ENCODE results near the gene MYL2. TPM values are rescaled to one million over a fixed set of nuclear protein-coding genes. Genes with fewer than 3 reads are reported as not detected.

MYL2 gene
- total RNA-seq, 1 donor from 2014 or later: not detected

GRCh38 chr12:110906985-110907384, 13.4 kb downstream of the MYL2 start:
- Histone ChIP-seq H3K4me2 (ENCODE audit: low read length) (no peak overlapping the region), H3K9me3 (ENCODE audit: insufficient read depth, low read depth, low read length) (no peaks in the 10 kb centered on the region), H3K36me3 (ENCODE audit: insufficient read depth, low read length) (no peaks in the 10 kb centered on the region), H3K4me3 (ENCODE audit: insufficient read depth, low read depth, low read length) (no peak overlapping the region), H2AFZ (ENCODE audit: low read depth, low read length) (no peak overlapping the region), H3K27ac (ENCODE audit: low read depth, low read length) (peak overlapping the region; percentile 18), H3K79me2 (ENCODE audit: insufficient read depth, low read length) (no peaks in the 10 kb centered on the region), H3K4me1 (ENCODE audit: insufficient read depth, low read length) (peaks cover 4% of the 10 kb centered on the region), H3K27me3 (ENCODE audit: insufficient read depth, low read length) (no peaks in the 10 kb centered on the region), H3K9ac (ENCODE audit: low read length) (no peak overlapping the region), H4K20me1 (ENCODE audit: insufficient read depth, low read length) (no peaks in the 10 kb centered on the region)
- FAIRE-seq: no peak
- Mint-ChIP-seq H3K27me3 (ENCODE audit: low read depth, unreplicated experiment) (peaks cover 7% of the 10 kb centered on the region), H3K27ac (ENCODE audit: unreplicated experiment) (peak overlapping the region; percentile 96), H3K9me3 (ENCODE audit: unreplicated experiment) (peaks cover 3% of the 10 kb centered on the region), H3K4me3 (ENCODE audit: unreplicated experiment) (peak overlapping the region; percentile 66), H3K4me1 (ENCODE audit: low read depth, unreplicated experiment) (peaks cover 28% of the 10 kb centered on the region), H3K36me3 (ENCODE audit: low read depth, unreplicated experiment) (no peaks in the 10 kb centered on the region)
- peak; percentile 80 for DNase-seq (ENCODE audit: low read depth)
- no peak for TF ChIP-seq CTCF (IDR thresholded peaks at IDR 0.05; ENCODE audit: insufficient read depth, low read depth, low read length)
- no peak for TF ChIP-seq EZH2 (IDR thresholded peaks at IDR 0.05; ENCODE audit: insufficient read depth, low read length)

- no peaks in the 10 kb centered on the region for H3K79me2 ChIP-seq (ENCODE audit: insufficient read depth, low read length)
- FAIRE-seq (no peak), DNase-seq (ENCODE audit: low read depth) (no peak)
- no peak overlapping the region for H3K27ac ChIP-seq (ENCODE audit: low read depth, low read length)
- H4K20me1 ChIP-seq (ENCODE audit: insufficient read depth, low read length): no peaks in the 10 kb centered on the region
- Mint-ChIP-seq H3K27me3 (ENCODE audit: low read depth, unreplicated experiment) (peaks cover 7% of the 10 kb centered on the region), H3K4me1 (ENCODE audit: low read depth, unreplicated experiment) (peaks cover 28% of the 10 kb centered on the region), H3K27ac (ENCODE audit: unreplicated experiment) (peak overlapping the region; percentile 96), H3K4me3 (ENCODE audit: unreplicated experiment) (peak overlapping the region; percentile 66), H3K9me3 (ENCODE audit: unreplicated experiment) (peaks cover 3% of the 10 kb centered on the region), H3K36me3 (ENCODE audit: low read depth, unreplicated experiment) (no peaks in the 10 kb centered on the region)
- no peaks in the 10 kb centered on the region for H3K36me3 ChIP-seq (ENCODE audit: insufficient read depth, low read length)
- no peak for TF ChIP-seq EZH2 (IDR thresholded peaks at IDR 0.05; ENCODE audit: insufficient read depth, low read length)
- no peak for TF ChIP-seq CTCF (IDR thresholded peaks at IDR 0.05; ENCODE audit: insufficient read depth, low read depth, low read length)
- no peaks in the 10 kb centered on the region for H3K27me3 ChIP-seq (ENCODE audit: insufficient read depth, low read length)
- no peak overlapping the region for H3K4me2 ChIP-seq (ENCODE audit: low read length)
- peak overlapping the region; percentile 2 for H2AFZ ChIP-seq (ENCODE audit: low read depth, low read length)
- no peak overlapping the region for H3K4me3 ChIP-seq (ENCODE audit: insufficient read depth, low read depth, low read length)
- H3K4me1 ChIP-seq (ENCODE audit: insufficient read depth, low read length): peaks cover 4% of the 10 kb centered on the region
- no peak overlapping the region for H3K9ac ChIP-seq (ENCODE audit: low read length)
- H3K9me3 ChIP-seq (ENCODE audit: insufficient read depth, low read depth, low read length): no peaks in the 10 kb centered on the region
Observed at GRCh38 chr12:110906516-110906915, 13.9 kb downstream of the MYL2 start.

- Histone ChIP-seq H3K9ac (ENCODE audit: low read length) (no peak overlapping the region), H3K4me3 (ENCODE audit: insufficient read depth, low read depth, low read length) (no peak overlapping the region), H4K20me1 (ENCODE audit: insufficient read depth, low read length) (no peaks in the 10 kb centered on the region), H3K79me2 (ENCODE audit: insufficient read depth, low read length) (no peaks in the 10 kb centered on the region), H3K4me1 (ENCODE audit: insufficient read depth, low read length) (peaks cover 4% of the 10 kb centered on the region), H3K9me3 (ENCODE audit: insufficient read depth, low read depth, low read length) (no peaks in the 10 kb centered on the region), H3K4me2 (ENCODE audit: low read length) (no peak overlapping the region), H3K27me3 (ENCODE audit: insufficient read depth, low read length) (no peaks in the 10 kb centered on the region), H3K27ac (ENCODE audit: low read depth, low read length) (no peak overlapping the region), H2AFZ (ENCODE audit: low read depth, low read length) (no peak overlapping the region), H3K36me3 (ENCODE audit: insufficient read depth, low read length) (no peaks in the 10 kb centered on the region)
- Mint-ChIP-seq H3K9me3 (ENCODE audit: unreplicated experiment) (peaks cover 3% of the 10 kb centered on the region), H3K36me3 (ENCODE audit: low read depth, unreplicated experiment) (no peaks in the 10 kb centered on the region), H3K27ac (ENCODE audit: unreplicated experiment) (peak overlapping the region; percentile 96), H3K4me1 (ENCODE audit: low read depth, unreplicated experiment) (peaks cover 28% of the 10 kb centered on the region), H3K27me3 (ENCODE audit: low read depth, unreplicated experiment) (peaks cover 7% of the 10 kb centered on the region), H3K4me3 (ENCODE audit: unreplicated experiment) (no peak overlapping the region)
- no peak for TF ChIP-seq CTCF (IDR thresholded peaks at IDR 0.05; ENCODE audit: insufficient read depth, low read depth, low read length)
- TF ChIP-seq EZH2 (IDR thresholded peaks at IDR 0.05; ENCODE audit: insufficient read depth, low read length): no peak
- DNase-seq (ENCODE audit: low read depth) (no peak), FAIRE-seq (no peak)
Observed at GRCh38 chr12:110906083-110906482, 14.3 kb downstream of the MYL2 start.
